ELR (cell line): ENCODE data around the gene DAPK2.
"Not testable (repeated sequence)": the region's sequence is repeated elsewhere in the genome, so short reads cannot be mapped to it uniquely, and the experiment has no call there.

Experiments used
- DNase-seq: peaks from one replicate; pipeline ENCODE4 v3.0.0-alpha.2; 2015; ENCODE audit warnings: low read depth

The DAPK2 gene

GRCh38 chr15:64053674-64054073, 7.4 kb upstream of the DAPK2 start:
- DNase-seq: not testable (repeated sequence)

DNA sequence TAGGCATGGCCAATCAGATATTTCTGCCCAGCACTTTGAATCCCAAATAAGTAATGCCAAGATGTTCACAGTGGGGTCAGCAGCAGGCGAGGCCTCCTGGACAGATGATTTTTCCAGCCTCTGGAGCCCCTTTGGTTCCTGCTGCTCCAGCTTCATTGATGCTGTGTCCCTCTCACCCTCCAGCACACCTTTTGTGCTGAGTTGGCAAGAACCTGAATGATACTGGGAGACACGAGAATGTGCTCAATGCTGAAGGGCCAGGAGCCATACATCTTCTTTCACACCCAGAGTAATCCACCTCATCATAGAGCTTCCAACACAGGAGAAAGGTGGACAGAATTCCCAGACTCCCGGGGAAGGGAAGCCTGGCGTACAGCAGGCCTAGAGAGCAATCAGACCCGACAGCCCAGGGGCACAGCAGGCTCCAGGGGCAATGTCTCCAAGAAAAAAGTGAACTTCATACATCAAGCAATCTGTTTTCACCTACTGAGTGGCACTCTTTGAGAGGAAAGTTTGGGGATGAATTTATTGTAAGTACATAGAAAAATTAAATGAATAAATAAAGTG, 6.7 kb upstream of the DAPK2 start:
- no peak for DNase-seq

- no peak for DNase-seq
Measured at GRCh38 chr15:64051407-64052259, 5.3 kb upstream of the DAPK2 start.

GRCh38 chr15:64051093-64051402, 4.8 kb upstream of the DAPK2 start:
- no peak for DNase-seq

GRCh38 chr15:64050281-64051092, 4.2 kb upstream of the DAPK2 start:
- DNase-seq: no peak

GRCh38 chr15:64048781-64049460, 2.6 kb upstream of the DAPK2 start:
- no peak for DNase-seq

GRCh38 chr15:64045774-64046420, 388 bp downstream of the DAPK2 start:
- peak; percentile 19 for DNase-seq

GRCh38 chr15:64045101-64045435, 1.2 kb downstream of the DAPK2 start:
- no peak for DNase-seq

GRCh38 chr15:64044300-64045100, 1.8 kb downstream of the DAPK2 start:
- no peak for DNase-seq

- DNase-seq: no peak
Measured at GRCh38 chr15:64038878-64039610, 7.2 kb downstream of the DAPK2 start.

GRCh38 chr15:64037966-64038365, 8.3 kb downstream of the DAPK2 start:
- DNase-seq: no peak

DNA sequence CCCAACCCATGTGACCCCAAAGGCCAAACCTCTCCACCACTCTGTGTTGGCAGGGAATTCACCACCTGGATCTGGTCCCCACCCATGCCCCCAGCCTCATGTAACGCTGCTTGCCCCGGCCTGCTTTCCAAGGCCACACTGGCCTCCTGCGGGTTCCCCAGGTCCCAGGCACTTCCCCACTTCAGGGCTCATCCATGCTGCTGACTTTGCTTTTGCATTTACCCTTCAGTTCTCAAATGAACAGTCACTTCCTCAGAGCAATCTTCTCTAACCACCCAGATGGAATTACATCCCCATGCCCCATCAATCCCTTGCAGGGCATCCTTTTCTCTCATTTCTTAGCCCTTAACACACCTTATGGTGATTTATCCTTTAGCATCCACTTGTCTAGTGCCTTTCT, 9.2 kb downstream of the DAPK2 start:
- no peak for DNase-seq

- DNase-seq: no peak
Measured at GRCh38 chr15:64035525-64035924, 10.8 kb downstream of the DAPK2 start.

GRCh38 chr15:64034519-64034918, 11.8 kb downstream of the DAPK2 start:
- no peak for DNase-seq

DNA sequence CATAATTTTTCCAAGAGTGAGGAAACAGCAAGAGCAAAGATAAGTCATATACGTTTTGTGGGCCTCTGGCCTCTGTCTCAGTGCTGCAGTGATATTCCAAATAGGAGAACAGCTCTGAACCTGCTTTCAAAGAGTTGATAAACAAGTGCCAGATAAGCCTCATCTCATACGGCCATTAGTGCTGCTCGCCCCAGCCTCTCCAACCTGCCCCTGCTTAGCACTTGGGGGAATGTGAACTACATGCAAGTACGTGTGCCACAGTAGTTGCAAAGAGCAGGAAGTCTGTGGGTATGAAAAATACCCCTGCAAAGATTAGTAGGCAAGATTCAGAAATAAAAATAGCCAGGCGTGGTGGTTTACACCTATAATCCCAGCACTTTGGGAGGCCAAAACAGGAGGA, 14.0 kb downstream of the DAPK2 start:
- DNase-seq: no peak

GRCh38 chr15:64030123-64030522, 16.2 kb downstream of the DAPK2 start:
- no peak for DNase-seq

GRCh38 chr15:64029633-64030032, 16.7 kb downstream of the DAPK2 start:
- no peak for DNase-seq

GRCh38 chr15:64029110-64029509, 17.2 kb downstream of the DAPK2 start:
- no peak for DNase-seq

GRCh38 chr15:64026591-64026990, 19.7 kb downstream of the DAPK2 start:
- DNase-seq: no peak
